ENCODE measurements around the gene EVI5. TPM values are rescaled to one million over a fixed set of nuclear protein-coding genes. Genes with fewer than 3 reads are reported as not detected.

Gene EVI5
- total RNA-seq, 1 experiment from 2014 or later = 38.2 TPM

GRCh38 chr1:92487078-92487605 is 297.8 kb downstream of the EVI5 start:
- Histone ChIP-seq H3K27ac (ENCODE audit: low read length) (no peak overlapping the region), H3K4me1 (ENCODE audit: insufficient read depth, low read length) (peaks cover 13% of the 10 kb centered on the region; the same call in 1 of the 2 replicates), H3K4me3 (ENCODE audit: low read length) (no peak overlapping the region), H3K36me3 (ENCODE audit: low read depth, low read length) (no peaks in the 10 kb centered on the region), H3K27me3 (ENCODE audit: low read length) (peaks cover 22% of the 10 kb centered on the region), H4K20me1 (ENCODE audit: low read length) (no peaks in the 10 kb centered on the region), H2AFZ (ENCODE audit: low read length) (no peak overlapping the region), H3K9me3 (ENCODE audit: low read length) (no peaks in the 10 kb centered on the region), H3K79me2 (ENCODE audit: low read length) (no peaks in the 10 kb centered on the region), H3K9ac (ENCODE audit: low read length) (no peak overlapping the region), H3K4me2 (ENCODE audit: low read length) (no peak overlapping the region), H3F3A (ENCODE audit: low read length, unreplicated experiment) (no peaks in the 10 kb centered on the region), H3K9me2 (replicated peaks; ENCODE audit: low read length) (no peaks in the 10 kb centered on the region)
- CTCF ChIA-PET = no interaction called here
- DNase-seq = no peak
- intact Hi-C loops (cut with micrococcal nuclease) = loop anchor here (10.0 kb wide), 1 partner anchor 98 kb away; no protein-coding TSS in a partner anchor
- no peak for ATAC-seq
- TF ChIP-seq EZH2 (IDR thresholded peaks at IDR 0.05; ENCODE audit: low read length, unreplicated experiment) (no peak), EZH2phosphoT487 (IDR thresholded peaks at IDR 0.05; ENCODE audit: borderline replicate concordance, low read length) (no peak)
- TF ChIP-seq, protein P1, sequence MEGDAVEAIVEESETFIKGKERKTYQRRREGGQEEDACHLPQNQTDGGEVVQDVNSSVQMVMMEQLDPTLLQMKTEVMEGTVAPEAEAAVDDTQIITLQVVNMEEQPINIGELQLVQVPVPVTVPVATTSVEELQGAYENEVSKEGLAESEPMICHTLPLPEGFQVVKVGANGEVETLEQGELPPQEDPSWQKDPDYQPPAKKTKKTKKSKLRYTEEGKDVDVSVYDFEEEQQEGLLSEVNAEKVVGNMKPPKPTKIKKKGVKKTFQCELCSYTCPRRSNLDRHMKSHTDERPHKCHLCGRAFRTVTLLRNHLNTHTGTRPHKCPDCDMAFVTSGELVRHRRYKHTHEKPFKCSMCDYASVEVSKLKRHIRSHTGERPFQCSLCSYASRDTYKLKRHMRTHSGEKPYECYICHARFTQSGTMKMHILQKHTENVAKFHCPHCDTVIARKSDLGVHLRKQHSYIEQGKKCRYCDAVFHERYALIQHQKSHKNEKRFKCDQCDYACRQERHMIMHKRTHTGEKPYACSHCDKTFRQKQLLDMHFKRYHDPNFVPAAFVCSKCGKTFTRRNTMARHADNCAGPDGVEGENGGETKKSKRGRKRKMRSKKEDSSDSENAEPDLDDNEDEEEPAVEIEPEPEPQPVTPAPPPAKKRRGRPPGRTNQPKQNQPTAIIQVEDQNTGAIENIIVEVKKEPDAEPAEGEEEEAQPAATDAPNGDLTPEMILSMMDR (conservative IDR thresholded peaks at IDR 0.05; ENCODE audit: low read depth, low read length) = no peak
- BruUV-seq (replicated peaks) = no TSS peak
- POLR2A ChIA-PET (ENCODE audit: unreplicated experiment) = no interaction called here

DNA sequence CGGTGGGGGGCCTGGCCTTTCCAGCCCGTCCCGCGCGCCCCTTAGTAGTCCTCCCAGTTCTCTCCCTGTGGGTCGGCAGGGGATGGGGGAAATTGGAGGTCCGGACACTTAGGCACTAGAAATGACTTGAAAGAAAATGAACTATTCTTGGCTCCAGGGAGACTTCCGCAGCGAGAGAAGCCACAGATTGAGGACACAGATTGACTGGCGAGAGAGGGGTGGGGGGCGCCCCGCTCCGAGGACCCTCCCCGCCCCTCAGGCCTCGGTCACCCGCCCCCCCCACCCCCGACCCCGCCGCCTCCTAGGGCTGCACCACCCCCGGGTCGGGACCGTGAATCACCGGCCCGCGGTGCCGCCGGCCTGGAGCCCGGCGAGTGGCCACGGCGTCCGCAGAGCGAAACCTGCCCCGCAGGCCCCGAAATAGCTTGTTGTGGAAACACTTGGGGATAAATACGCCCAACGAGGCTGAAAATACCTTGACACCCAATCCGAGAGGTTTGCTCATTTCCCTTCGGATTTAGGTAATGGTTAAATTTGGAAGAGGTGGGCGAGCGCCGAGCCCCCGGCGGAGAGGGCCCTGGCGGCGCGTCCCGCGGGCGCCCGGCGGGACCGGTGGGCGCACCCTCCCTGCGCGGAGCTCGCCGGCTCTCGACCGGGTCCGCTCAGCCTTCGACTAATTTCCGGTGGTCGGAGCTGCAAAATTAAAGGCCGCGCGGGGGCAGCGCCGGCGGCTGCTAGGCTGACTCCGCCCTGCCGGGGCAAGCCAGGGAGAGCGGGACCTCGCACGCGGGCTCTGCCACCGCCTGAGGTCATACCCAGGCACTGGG is 298.4 kb downstream of the EVI5 start, which contains the start of gene GFI1:
TSS of gene GFI1 (minus strand) at position 675 of the 827 bp plus-strand sequence. CDS start 3,438 bp downstream, outside the sequence.
- H3K79me2 ChIP-seq (ENCODE audit: low read length) = no peaks in the 10 kb centered on the region
- H2AFZ ChIP-seq (ENCODE audit: low read length) = peak within 1 kb of the TSS; percentile 98
- no TSS peak for BruUV-seq (replicated peaks)
- no peaks in the 10 kb centered on the region for H3K9me2 ChIP-seq (replicated peaks; ENCODE audit: low read length)
- H3F3A ChIP-seq (ENCODE audit: low read length, unreplicated experiment) = no peaks in the 10 kb centered on the region
- peaks cover 13% of the 10 kb centered on the region; the same call in 1 of the 2 replicates for H3K4me1 ChIP-seq (ENCODE audit: insufficient read depth, low read length)
- peak within 1 kb of the TSS; percentile 71 for H3K4me3 ChIP-seq (ENCODE audit: low read length)
- peak within 1 kb of the TSS; percentile 99 for H3K4me2 ChIP-seq (ENCODE audit: low read length)
- ChIA-PET CTCF (no interaction called here), POLR2A (ENCODE audit: unreplicated experiment) (no interaction called here)
- no peaks in the 10 kb centered on the region for H4K20me1 ChIP-seq (ENCODE audit: low read length)
- DNase-seq (no peak), ATAC-seq (no peak)
- no peak within 1 kb of the TSS for H3K27ac ChIP-seq (ENCODE audit: low read length)
- H3K27me3 ChIP-seq (ENCODE audit: low read length) = peaks cover 22% of the 10 kb centered on the region
- intact Hi-C loops (cut with micrococcal nuclease) = loop anchor here (10.0 kb wide), 1 partner anchor 98 kb away; no protein-coding TSS in a partner anchor
- no peak within 1 kb of the TSS for H3K9ac ChIP-seq (ENCODE audit: low read length)
- H3K36me3 ChIP-seq (ENCODE audit: low read depth, low read length) = no peaks in the 10 kb centered on the region
- TF ChIP-seq EZH2 (IDR thresholded peaks at IDR 0.05; ENCODE audit: low read length, unreplicated experiment) (no peak), EZH2phosphoT487 (IDR thresholded peaks at IDR 0.05; ENCODE audit: borderline replicate concordance, low read length) (no peak)
- TF ChIP-seq, protein P1 (conservative IDR thresholded peaks at IDR 0.05; ENCODE audit: low read depth, low read length) = no peak
- H3K9me3 ChIP-seq (ENCODE audit: low read length) = no peaks in the 10 kb centered on the region

Data from PC-3 (cell line).